Panc1 (cell line): Measurements from ENCODE around the gene ITGA11. TPM values are rescaled to one million over a fixed set of nuclear protein-coding genes. Genes with fewer than 3 reads are reported as not detected.

Source experiments
- ATAC-seq: fragments of 200-7000 bp; cut with Tn5 transposase; 2 replicates; pipeline ENCODE4 v1.9.1; 2020; ENCODE audit warnings: mild to moderate bottlenecking, moderate library complexity
- BruUV-seq: library from RNA; stranded (reverse); fragments of 400-500 nt; replicated peaks from 2 replicates; lab custom pipeline; 2021; lab: Mats Ljungman, UMichigan
- CTCF ChIA-PET: fragments of 300-600 bp; sonication (Branson Sonifier 250); formaldehyde crosslinking; loops from one replicate; lab custom pipeline; 2022; ENCODE audit warnings: antibody characterized with exemption; lab: Charles Lee
- POLR2A ChIA-PET: fragments of 300-600 bp; sonication (Branson Sonifier 250); formaldehyde crosslinking; loops from one replicate; lab custom pipeline; 2022; ENCODE audit warnings: antibody characterized with exemption; lab: Charles Lee
- DNase-seq: peaks from one replicate; pipeline ENCODE4 v3.0.0-alpha.2; 2010; ENCODE audit warnings: low read depth, low spot score
- H3K27ac ChIP-seq: 2 replicates; pipeline ENCODE4 v1.5.1; 2011; ENCODE audit warnings: mild to moderate bottlenecking, low read length, inconsistent platforms
- H3K27me3 ChIP-seq: fragments of 200-500 bp; sonication (Bioruptor generic); 2 replicates; pipeline ENCODE4 v1.6.0; 2014; ENCODE audit warnings: low read length, inconsistent platforms; ENCODE audit not compliant: control insufficient read depth, insufficient read depth
- H3K36me3 ChIP-seq: fragments of 200-500 bp; sonication (Bioruptor generic); 2 replicates; pipeline ENCODE4 v1.5.1; 2014; ENCODE audit warnings: inconsistent platforms, mild to moderate bottlenecking, low read length, moderate library complexity; ENCODE audit not compliant: control insufficient read depth, insufficient read depth
- H3K4me1 ChIP-seq: 2 replicates; pipeline ENCODE4 v1.5.1; 2011; ENCODE audit warnings: inconsistent platforms, mild to moderate bottlenecking, low read length, moderate library complexity; ENCODE audit not compliant: control insufficient read depth, insufficient read depth
- H3K4me3 ChIP-seq, 2 experiments: 2 replicates each; pipeline ENCODE4 v1.5.1; 2011 to 2012; ENCODE audit warnings: low read depth in 2 of 2, low read length in 2 of 2, mild to moderate bottlenecking in 2 of 2, inconsistent platforms in 1 of 2, moderate library complexity in 1 of 2
- H3K9me3 ChIP-seq: fragments of 200-500 bp; sonication (Bioruptor generic); 2 replicates; pipeline ENCODE4 v1.5.1; 2014; ENCODE audit warnings: low read depth, mild to moderate bottlenecking, inconsistent platforms, low read length, moderate library complexity; ENCODE audit not compliant: control insufficient read depth, insufficient read depth
- CTCF ChIP-seq: fragments of 450-650 bp; IDR thresholded peaks from 2 replicates; pipeline ENCODE4 v1.5.1; 2017; ENCODE audit warnings: mild to moderate bottlenecking
- POLR2AphosphoS5 ChIP-seq: IDR thresholded peaks from 2 replicates; pipeline ENCODE4 v1.6.1; 2012; ENCODE audit warnings: mild to moderate bottlenecking, low read depth, low read length, moderate library complexity
- REST ChIP-seq, 2 experiments: IDR thresholded peaks; 2 replicates each; pipeline ENCODE4 v1.6.1; 2011 to 2012; ENCODE audit warnings: low read depth in 2 of 2, control low read depth in 1 of 2, low read length in 1 of 2, mild to moderate bottlenecking in 1 of 2, moderate library complexity in 1 of 2; ENCODE audit not compliant: insufficient read depth in 1 of 2
- SIN3A ChIP-seq: IDR thresholded peaks from 2 replicates; pipeline ENCODE4 v1.6.1; 2012; ENCODE audit warnings: low read depth, mild to moderate bottlenecking, low read length, moderate library complexity, borderline replicate concordance; ENCODE audit not compliant: insufficient read depth
- TCF7L2 ChIP-seq: IDR thresholded peaks from 2 replicates; pipeline ENCODE4 v1.6.1; 2011; ENCODE audit warnings: mild to moderate bottlenecking, low read depth, low read length, inconsistent platforms
- in situ Hi-C: cut with HindIII; loops from 2 replicates; pipeline ENCODE4 v1.10.0; 2016; ENCODE audit warnings: low sequenced_read_pairs, low pct_unique_long_range_greater_than_20kb
- intact Hi-C: fragments of 100-400 bp; cut with micrococcal nuclease; formaldehyde crosslinking; loops from one replicate; pipeline ENCODE4 v1.10.0; 2022; ENCODE audit not compliant: unreplicated experiment
- total RNA-seq: library from RNA; stranded (reverse); gene quantifications from one replicate; pipeline ENCODE4 v1.2.1, GENCODE V29; 2021; ENCODE audit not compliant: unreplicated experiment

The ITGA11 gene
- total RNA-seq, 1 experiment from 2014 or later = 0.28 TPM

GRCh38 chr15:68317281-68318007, 114.5 kb downstream of the ITGA11 start:
- BruUV-seq = no TSS peak
- H3K4me3 ChIP-seq = no peak overlapping the region
- ATAC-seq (no peak), DNase-seq (no peak)
- intact Hi-C loops (no loop called here), in situ Hi-C loops (no loop called here)
- ChIA-PET CTCF (interaction anchor here (0.6 kb wide), 1 partner anchor 20 kb away, joined by 9 read pairs; no protein-coding TSS in a partner anchor), POLR2A (no interaction called here)
- TF ChIP-seq REST (IDR thresholded peaks at IDR 0.05; ENCODE audit: insufficient read depth in 1 of 2, low read depth in 2 of 2, low read length in 1 of 2) (no peak), TCF7L2 (no peak), POLR2AphosphoS5 (no peak), SIN3A (no peak), CTCF (no peak)
- no peaks in the 10 kb centered on the region for H3K27me3 ChIP-seq
- no peaks in the 10 kb centered on the region for H3K9me3 ChIP-seq
- no peaks in the 10 kb centered on the region for H3K36me3 ChIP-seq
- H3K4me1 ChIP-seq = no peaks in the 10 kb centered on the region
- H3K27ac ChIP-seq = no peak overlapping the region

- no TSS peak for BruUV-seq
- ATAC-seq (peak; percentile 67; the same call in 1 of the 2 replicates), DNase-seq (no peak)
- in situ Hi-C loops = no loop called here
- POLR2A ChIA-PET = no interaction called here
- Histone ChIP-seq H3K4me3 (no peak overlapping the region), H3K4me1 (no peaks in the 10 kb centered on the region), H3K27ac (no peak overlapping the region), H3K9me3 (no peaks in the 10 kb centered on the region), H3K36me3 (no peaks in the 10 kb centered on the region), H3K27me3 (no peaks in the 10 kb centered on the region)
- CTCF ChIA-PET = interaction anchor here (0.6 to 0.9 kb wide), 3 partner anchors 10 to 139 kb away, joined by 3 to 8 read pairs (median 4); no protein-coding TSS in a partner anchor
- intact Hi-C loops = no loop called here
- peak; percentile 82; the same call in 1 of the 2 replicates for TF ChIP-seq CTCF
- no peak for TF ChIP-seq POLR2AphosphoS5
Observed at GRCh38 chr15:68316061-68316804, 115.7 kb downstream of the ITGA11 start.
